PC-3 (cell line): ENCODE data around the gene OR6T1. TPM values are rescaled to one million over a fixed set of nuclear protein-coding genes. Genes with fewer than 3 reads are reported as not detected.

Experiments
- ATAC-seq: fragments of 200-7000 bp; cut with Tn5 transposase; 2 replicates; pipeline ENCODE4 v1.9.1; 2020; ENCODE audit warnings: mild to moderate bottlenecking, moderate library complexity
- Bru-seq: library from RNA; stranded (reverse); fragments of 400-500 nt; gene quantifications from one replicate; lab custom pipeline; 2021; lab: Mats Ljungman, UMichigan
- BruChase-seq, 2 experiments: library from RNA; stranded (reverse); fragments of 400-500 nt; gene quantifications; one replicate each; lab custom pipeline; 2021; lab: Mats Ljungman, UMichigan
- BruUV-seq: library from RNA; stranded (reverse); fragments of 400-500 nt; replicated peaks from 2 replicates; lab custom pipeline; 2021; lab: Mats Ljungman, UMichigan
- CTCF ChIA-PET: fragments of 300-600 bp; sonication (Branson Sonifier 250); formaldehyde crosslinking; loops from one replicate; lab custom pipeline; 2022; ENCODE audit warnings: antibody characterized with exemption; lab: Charles Lee
- POLR2A ChIA-PET: fragments of 300-600 bp; sonication (Branson Sonifier 250); formaldehyde crosslinking; loops from one replicate; lab custom pipeline; 2022; ENCODE audit warnings: antibody characterized with exemption; ENCODE audit not compliant: unreplicated experiment; lab: Charles Lee
- DNase-seq: peaks from one replicate; pipeline ENCODE4 v3.0.0-alpha.2; 2015
- H2AFZ ChIP-seq: fragments of 300-600 bp; sonication (generic); 2 replicates; pipeline ENCODE4 v1.6.0; 2016; ENCODE audit warnings: antibody characterized with exemption, low read length
- H3F3A ChIP-seq: fragments of 300-600 bp; sonication (generic); one replicate; pipeline ENCODE4 v1.6.0; 2017; ENCODE audit warnings: antibody characterized with exemption, low read length, control low read depth, mild to moderate bottlenecking; ENCODE audit not compliant: unreplicated experiment
- H3K27ac ChIP-seq: fragments of 300-600 bp; sonication (generic); 2 replicates; pipeline ENCODE4 v1.5.1; 2016; ENCODE audit warnings: mild to moderate bottlenecking, low read length
- H3K27me3 ChIP-seq: fragments of 300-600 bp; sonication (generic); 2 replicates; pipeline ENCODE4 v1.6.1; 2016; ENCODE audit warnings: low read length, mixed read lengths
- H3K36me3 ChIP-seq: fragments of 300-600 bp; sonication (generic); 2 replicates; pipeline ENCODE4 v1.6.1; 2016; ENCODE audit warnings: low read depth, mixed run types, low read length, mixed read lengths
- H3K4me1 ChIP-seq: fragments of 300-600 bp; sonication (generic); 2 replicates; pipeline ENCODE4 v1.5.1; 2016; ENCODE audit warnings: low read length; ENCODE audit not compliant: insufficient read depth
- H3K4me2 ChIP-seq: fragments of 300-600 bp; sonication (generic); 2 replicates; pipeline ENCODE4 v1.6.0; 2016; ENCODE audit warnings: low read length
- H3K4me3 ChIP-seq: fragments of 300-600 bp; sonication (generic); 2 replicates; pipeline ENCODE4 v1.5.1; 2016; ENCODE audit warnings: mild to moderate bottlenecking, low read length, mixed read lengths
- H3K79me2 ChIP-seq: fragments of 300-600 bp; sonication (generic); 2 replicates; pipeline ENCODE4 v1.6.1; 2017; ENCODE audit warnings: low read length, mixed read lengths
- H3K9ac ChIP-seq: fragments of 300-600 bp; sonication (generic); 2 replicates; pipeline ENCODE4 v1.6.0; 2016; ENCODE audit warnings: mild to moderate bottlenecking, low read length
- H3K9me2 ChIP-seq: fragments of 300-600 bp; sonication (generic); replicated peaks from 2 replicates; pipeline ENCODE4 v1.6.1; 2016; ENCODE audit warnings: mixed run types, low read length, mixed read lengths
- H3K9me3 ChIP-seq: fragments of 300-600 bp; sonication (generic); 2 replicates; pipeline ENCODE4 v1.6.1; 2016; ENCODE audit warnings: low read length, mixed read lengths
- H4K20me1 ChIP-seq: fragments of 300-600 bp; sonication (generic); 2 replicates; pipeline ENCODE4 v1.6.1; 2016; ENCODE audit warnings: low read length, mixed read lengths
- EZH2 ChIP-seq: fragments of 300-600 bp; sonication (generic); IDR thresholded peaks from one replicate; pipeline ENCODE4 v1.6.1; 2017; ENCODE audit warnings: antibody characterized with exemption, mild to moderate bottlenecking, low read length; ENCODE audit not compliant: unreplicated experiment
- EZH2phosphoT487 ChIP-seq: fragments of 300-600 bp; sonication (generic); IDR thresholded peaks from 2 replicates; pipeline ENCODE4 v1.6.1; 2018; ENCODE audit warnings: mild to moderate bottlenecking, antibody characterized with exemption, low read length, borderline replicate concordance
- intact Hi-C: fragments of 100-400 bp; cut with micrococcal nuclease; formaldehyde crosslinking; loops from 2 replicates; pipeline ENCODE4 v1.9.0; 2023
- long read RNA-seq: library from polyadenylated mRNA; unstranded; transcript quantifications from one replicate; pipeline ENCODE4 v2.0.0, GENCODE V29; 2021; ENCODE audit not compliant: unreplicated experiment
- total RNA-seq: library from RNA; depleted of rRNA; stranded (reverse); fragments of >200 nt; gene quantifications from 2 replicates; pipeline ENCODE4 v1.2.3, GENCODE V29; 2014; rRNA removed
- TF ChIP-seq, protein P1 (sequence below): fragments of 300-600 bp; sonication (generic); conservative IDR thresholded peaks from 2 replicates; pipeline ENCODE4 v1.5.1; 2017; ENCODE audit warnings: antibody characterized with exemption, low read depth, mild to moderate bottlenecking, low read length

The OR6T1 gene, protein sequence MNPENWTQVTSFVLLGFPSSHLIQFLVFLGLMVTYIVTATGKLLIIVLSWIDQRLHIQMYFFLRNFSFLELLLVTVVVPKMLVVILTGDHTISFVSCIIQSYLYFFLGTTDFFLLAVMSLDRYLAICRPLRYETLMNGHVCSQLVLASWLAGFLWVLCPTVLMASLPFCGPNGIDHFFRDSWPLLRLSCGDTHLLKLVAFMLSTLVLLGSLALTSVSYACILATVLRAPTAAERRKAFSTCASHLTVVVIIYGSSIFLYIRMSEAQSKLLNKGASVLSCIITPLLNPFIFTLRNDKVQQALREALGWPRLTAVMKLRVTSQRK
- total RNA-seq (not detected in 2 replicates), Bru-seq, nascent RNA (not detected), BruChase-seq, experiment 1, labeled RNA remaining after a 6-hour chase (not detected), BruChase-seq, experiment 2, labeled RNA remaining after a 2-hour chase (not detected)
- long read RNA-seq, result 0 reads

DNA sequence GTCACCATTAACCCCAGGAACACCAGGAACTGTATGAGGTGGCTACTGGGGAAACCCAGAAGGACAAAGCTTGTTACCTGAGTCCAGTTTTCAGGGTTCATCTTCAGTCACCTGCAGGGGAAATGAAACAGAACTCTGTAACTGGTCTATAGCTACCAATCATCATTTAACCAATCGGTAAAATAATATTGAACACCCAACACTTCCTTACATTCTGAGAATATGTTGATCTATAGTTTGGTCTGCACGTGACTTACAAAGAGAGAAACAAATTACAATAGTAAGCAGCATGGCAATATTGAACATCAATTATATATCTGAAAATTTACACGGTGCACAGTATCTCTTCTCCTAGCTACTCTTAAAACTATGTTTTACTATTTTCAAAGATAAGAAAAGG lies at the start of gene OR6T1:
Gene OR6T1, minus strand, starts transcription at position 101 of the 400 bp plus-strand sequence. Its CDS starts 0 bp downstream, at position 101.
- intact Hi-C loops, result no loop called here
- BruUV-seq, result no TSS peak

DNA sequence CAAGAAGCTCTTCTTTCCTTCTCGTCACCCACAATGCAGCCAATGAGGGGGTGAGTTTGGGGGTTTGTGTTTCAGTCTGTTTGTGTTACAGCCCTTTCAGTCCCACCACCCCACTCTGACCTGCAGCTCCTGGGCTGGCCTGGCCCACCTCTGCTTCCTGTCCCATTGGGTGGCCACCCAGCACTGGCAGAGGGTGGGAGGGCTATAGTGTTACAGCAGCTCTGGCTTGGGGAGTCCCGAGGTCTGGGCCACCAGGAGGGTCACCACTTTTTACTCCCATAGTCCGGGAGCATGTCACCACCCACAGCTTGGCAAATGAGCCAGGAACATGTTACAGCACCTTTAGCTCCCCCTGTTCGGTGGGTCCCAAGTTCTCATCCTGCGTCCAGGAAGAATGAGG lies 35.7 kb upstream of the OR6T1 start:
- no peak for ATAC-seq
- H3F3A ChIP-seq, result no peaks in the 10 kb centered on the region
- no peak overlapping the region for H3K27ac ChIP-seq
- intact Hi-C loops, result no loop called here
- DNase-seq, result no peak
- H3K4me1 ChIP-seq, result peaks cover 2% of the 10 kb centered on the region
- H3K4me3 ChIP-seq, result no peak overlapping the region
- H3K36me3 ChIP-seq, result no peaks in the 10 kb centered on the region
- no peak for TF ChIP-seq EZH2
- TF ChIP-seq EZH2phosphoT487, result no peak
- TF ChIP-seq, protein P1, sequence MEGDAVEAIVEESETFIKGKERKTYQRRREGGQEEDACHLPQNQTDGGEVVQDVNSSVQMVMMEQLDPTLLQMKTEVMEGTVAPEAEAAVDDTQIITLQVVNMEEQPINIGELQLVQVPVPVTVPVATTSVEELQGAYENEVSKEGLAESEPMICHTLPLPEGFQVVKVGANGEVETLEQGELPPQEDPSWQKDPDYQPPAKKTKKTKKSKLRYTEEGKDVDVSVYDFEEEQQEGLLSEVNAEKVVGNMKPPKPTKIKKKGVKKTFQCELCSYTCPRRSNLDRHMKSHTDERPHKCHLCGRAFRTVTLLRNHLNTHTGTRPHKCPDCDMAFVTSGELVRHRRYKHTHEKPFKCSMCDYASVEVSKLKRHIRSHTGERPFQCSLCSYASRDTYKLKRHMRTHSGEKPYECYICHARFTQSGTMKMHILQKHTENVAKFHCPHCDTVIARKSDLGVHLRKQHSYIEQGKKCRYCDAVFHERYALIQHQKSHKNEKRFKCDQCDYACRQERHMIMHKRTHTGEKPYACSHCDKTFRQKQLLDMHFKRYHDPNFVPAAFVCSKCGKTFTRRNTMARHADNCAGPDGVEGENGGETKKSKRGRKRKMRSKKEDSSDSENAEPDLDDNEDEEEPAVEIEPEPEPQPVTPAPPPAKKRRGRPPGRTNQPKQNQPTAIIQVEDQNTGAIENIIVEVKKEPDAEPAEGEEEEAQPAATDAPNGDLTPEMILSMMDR, result no peak
- no peak overlapping the region for H3K4me2 ChIP-seq
- no peaks in the 10 kb centered on the region; the same call in 1 of the 2 replicates for H3K27me3 ChIP-seq
- no peaks in the 10 kb centered on the region for H3K9me2 ChIP-seq
- no peaks in the 10 kb centered on the region for H3K9me3 ChIP-seq
- H3K9ac ChIP-seq, result no peak overlapping the region
- ChIA-PET POLR2A (no interaction called here), CTCF (no interaction called here)
- BruUV-seq, result no TSS peak
- no peaks in the 10 kb centered on the region for H3K79me2 ChIP-seq
- H2AFZ ChIP-seq, result no peak overlapping the region
- no peaks in the 10 kb centered on the region for H4K20me1 ChIP-seq

More for the DNA sequence above, at the start of gene OR6T1:
- H3K9me3 ChIP-seq, result no peaks in the 10 kb centered on the region
- H3K9ac ChIP-seq, result no peak within 1 kb of the TSS
- H3K4me2 ChIP-seq, result no peak within 1 kb of the TSS
- CTCF ChIA-PET, result no interaction called here
- H2AFZ ChIP-seq, result no peak within 1 kb of the TSS
- POLR2A ChIA-PET, result no interaction called here
- ATAC-seq (no peak), DNase-seq (no peak)
- no peaks in the 10 kb centered on the region for H4K20me1 ChIP-seq
- H3K36me3 ChIP-seq, result no peaks in the 10 kb centered on the region
- no peak within 1 kb of the TSS for H3K4me3 ChIP-seq
- peaks cover 57% of the 10 kb centered on the region for H3K27me3 ChIP-seq
- no peaks in the 10 kb centered on the region for H3K79me2 ChIP-seq
- no peaks in the 10 kb centered on the region for H3K9me2 ChIP-seq
- no peak within 1 kb of the TSS for H3K27ac ChIP-seq
- TF ChIP-seq, protein P1, result no peak
- H3F3A ChIP-seq, result no peaks in the 10 kb centered on the region
- H3K4me1 ChIP-seq, result no peaks in the 10 kb centered on the region

DNA sequence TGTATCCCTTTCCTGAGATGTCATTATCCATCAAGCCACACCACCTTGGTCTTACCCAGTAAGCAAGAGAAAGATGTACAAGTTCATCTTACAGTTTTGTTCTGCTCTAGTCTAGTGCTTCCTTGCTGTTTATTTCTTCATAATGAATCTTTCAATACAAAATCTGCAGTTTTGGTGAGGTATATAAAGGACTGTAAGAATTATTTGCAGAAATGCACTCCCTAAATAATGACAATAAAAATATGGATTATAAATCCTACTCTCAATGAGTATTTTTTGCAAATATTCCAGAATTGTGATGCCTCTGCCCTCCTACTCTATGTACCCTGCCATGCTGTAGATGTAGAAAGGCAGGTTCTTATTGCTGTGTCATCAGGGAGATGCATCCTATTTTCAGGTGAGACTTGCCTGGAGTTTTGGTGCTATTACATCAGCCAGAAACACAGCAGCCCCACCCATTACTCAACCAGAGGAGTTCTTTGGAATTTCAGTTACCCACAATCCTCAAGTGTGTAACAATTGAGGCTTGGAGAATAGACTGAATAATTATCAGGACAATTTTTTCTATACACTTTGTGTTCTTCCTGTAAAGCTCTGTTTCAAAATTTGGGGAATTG lies 34.2 kb upstream of the OR6T1 start, which contains the start of gene OR10S1:
Gene OR10S1, minus strand, starts transcription at position 51 of the 617 bp plus-strand sequence. CDS start 117 bp downstream, outside the sequence.
- TF ChIP-seq EZH2phosphoT487 (no peak), EZH2 (no peak)
- TF ChIP-seq, protein P1, result no peak
- Histone ChIP-seq H3K27ac (no peak within 1 kb of the TSS), H3K27me3 (no peaks in the 10 kb centered on the region; the same call in 1 of the 2 replicates), H4K20me1 (no peaks in the 10 kb centered on the region), H3K9me3 (no peaks in the 10 kb centered on the region), H3K36me3 (no peaks in the 10 kb centered on the region), H3K9me2 (no peaks in the 10 kb centered on the region), H3K79me2 (no peaks in the 10 kb centered on the region), H3F3A (peaks cover 6% of the 10 kb centered on the region), H3K9ac (no peak within 1 kb of the TSS), H2AFZ (no peak within 1 kb of the TSS), H3K4me2 (no peak within 1 kb of the TSS), H3K4me3 (no peak within 1 kb of the TSS), H3K4me1 (peaks cover 15% of the 10 kb centered on the region)
- intact Hi-C loops, result no loop called here
- no TSS peak for BruUV-seq
- ATAC-seq (no peak), DNase-seq (no peak)
- CTCF ChIA-PET, result no interaction called here
- POLR2A ChIA-PET, result no interaction called here
